Mammary epithelial cell (primary cell): ENCODE measurements around the gene RSRC2.
"Not testable (repeated sequence)": the region's sequence is repeated elsewhere in the genome, so short reads cannot be mapped to it uniquely, and the experiment has no call there.

Source experiments
- EZH2 ChIP-seq: IDR thresholded peaks from 2 replicates; pipeline ENCODE4 v1.6.1; 2012; ENCODE audit warnings: low read length, inconsistent platforms, borderline replicate concordance
- TF ChIP-seq, protein P1 (sequence below), 2 donors: IDR thresholded peaks in 1 of 2; conservative IDR thresholded peaks in 1 of 2; 2 replicates each; pipeline ENCODE4 v1.5.1; 2011 to 2012; ENCODE audit warnings: inconsistent platforms in 2 of 2, low read length in 2 of 2, mild to moderate bottlenecking in 2 of 2, control low read depth in 1 of 2, low read depth in 1 of 2; ENCODE audit not compliant: insufficient read depth in 1 of 2; ENCODE audit errors: extremely low read depth in 1 of 2

DNA sequence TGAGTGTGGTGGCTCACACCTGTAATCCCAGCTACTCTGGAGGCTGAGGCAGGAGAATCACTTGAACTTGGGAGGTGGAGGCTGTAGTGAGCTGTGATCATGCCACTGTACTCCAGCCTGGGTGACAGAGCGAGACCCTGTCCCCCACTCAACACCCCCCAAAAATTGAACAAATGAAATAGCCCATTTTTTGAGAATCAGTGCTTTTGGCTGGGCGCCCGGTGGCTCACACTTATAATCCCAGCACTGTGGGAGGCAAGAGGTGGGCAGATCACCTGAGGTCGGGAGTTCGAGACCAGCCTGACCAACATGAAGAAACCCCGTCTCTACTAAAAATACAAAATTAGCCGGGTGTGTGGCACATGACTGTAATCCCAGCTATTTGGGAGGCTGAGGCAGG is 56.2 kb downstream of the RSRC2 start:
- TF ChIP-seq, protein P1, sequence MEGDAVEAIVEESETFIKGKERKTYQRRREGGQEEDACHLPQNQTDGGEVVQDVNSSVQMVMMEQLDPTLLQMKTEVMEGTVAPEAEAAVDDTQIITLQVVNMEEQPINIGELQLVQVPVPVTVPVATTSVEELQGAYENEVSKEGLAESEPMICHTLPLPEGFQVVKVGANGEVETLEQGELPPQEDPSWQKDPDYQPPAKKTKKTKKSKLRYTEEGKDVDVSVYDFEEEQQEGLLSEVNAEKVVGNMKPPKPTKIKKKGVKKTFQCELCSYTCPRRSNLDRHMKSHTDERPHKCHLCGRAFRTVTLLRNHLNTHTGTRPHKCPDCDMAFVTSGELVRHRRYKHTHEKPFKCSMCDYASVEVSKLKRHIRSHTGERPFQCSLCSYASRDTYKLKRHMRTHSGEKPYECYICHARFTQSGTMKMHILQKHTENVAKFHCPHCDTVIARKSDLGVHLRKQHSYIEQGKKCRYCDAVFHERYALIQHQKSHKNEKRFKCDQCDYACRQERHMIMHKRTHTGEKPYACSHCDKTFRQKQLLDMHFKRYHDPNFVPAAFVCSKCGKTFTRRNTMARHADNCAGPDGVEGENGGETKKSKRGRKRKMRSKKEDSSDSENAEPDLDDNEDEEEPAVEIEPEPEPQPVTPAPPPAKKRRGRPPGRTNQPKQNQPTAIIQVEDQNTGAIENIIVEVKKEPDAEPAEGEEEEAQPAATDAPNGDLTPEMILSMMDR (conservative IDR thresholded peaks at IDR 0.05 in 1 of 2, IDR thresholded peaks at IDR 0.05 in 1 of 2; ENCODE audit: extremely low read depth in 1 of 2, insufficient read depth in 1 of 2, low read depth in 1 of 2, low read length in 2 of 2) = not testable (repeated sequence)
- not testable (repeated sequence) for TF ChIP-seq EZH2
